GM10248 (cell line): ENCODE results near the gene ACOT8.

Source experiments
- CTCF ChIA-PET: fragments of 300-600 bp; sonication (Branson Sonifier 250); formaldehyde crosslinking; extraction: SDS; loops from one replicate; lab custom pipeline; 2021; ENCODE audit warnings: antibody characterized with exemption; lab: Yijun Ruan, JAX
- POLR2A ChIA-PET: fragments of 350-650 bp; sonication (Branson Sonifier 250); formaldehyde crosslinking; extraction: SDS; loops from one replicate; lab custom pipeline; 2020; ENCODE audit warnings: antibody characterized with exemption; lab: Yijun Ruan, JAX
- DNase-seq: peaks from one replicate; pipeline ENCODE4 v3.0.0; 2012; ENCODE audit errors: extremely low spot score
- CTCF ChIP-seq: IDR thresholded peaks from 2 replicates; pipeline ENCODE4 v1.5.1; 2012; ENCODE audit warnings: mild to moderate bottlenecking, low read depth; ENCODE audit errors: extremely low read depth, missing control alignments, control extremely low read depth

ACOT8 gene

DNA sequence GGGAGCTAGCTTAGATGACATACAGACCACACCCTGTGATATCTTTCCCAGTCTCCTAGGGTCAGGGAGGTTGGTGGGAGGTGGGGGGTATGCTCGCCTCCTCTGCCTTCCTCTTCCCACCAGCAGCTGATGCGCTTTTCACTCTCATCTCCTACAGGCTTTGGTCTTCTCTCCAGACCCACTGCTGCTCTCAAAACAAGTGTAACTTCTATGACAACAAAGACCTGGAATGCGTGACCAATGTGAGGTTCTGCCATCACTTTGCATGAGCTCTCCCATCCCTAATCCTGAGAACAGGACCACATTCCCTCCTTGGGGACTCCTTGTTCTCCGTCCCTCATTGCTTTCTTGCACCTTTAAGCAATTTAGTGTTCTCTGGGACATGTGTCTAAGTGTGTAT, 36.6 kb upstream of the ACOT8 start:
- no peak for DNase-seq
- no peak for TF ChIP-seq CTCF
- POLR2A ChIA-PET: interaction anchor here (0.7 to 2.3 kb wide), 3 partner anchors 8 to 98 kb away, joined by 4 to 7 read pairs (median 6); no protein-coding TSS in a partner anchor
- CTCF ChIA-PET: interaction anchor here (1.1 to 1.7 kb wide), 4 partner anchors 8 to 75 kb away, joined by 3 to 8 read pairs (median 3); no protein-coding TSS in a partner anchor

- DNase-seq: no peak
- POLR2A ChIA-PET: interaction anchor here (0.7 to 2.3 kb wide), 4 partner anchors 9 to 97 kb away, joined by 4 to 7 read pairs (median 5); partner anchors contain the start of gene ZSWIM1
- TF ChIP-seq CTCF: no peak
- CTCF ChIA-PET: interaction anchor here (0.8 to 1.7 kb wide), 7 partner anchors 9 to 76 kb away, joined by 3 to 8 read pairs (median 3); no protein-coding TSS in a partner anchor
Measured at GRCh38 chr20:45892828-45893500, 35.8 kb upstream of the ACOT8 start.

DNA sequence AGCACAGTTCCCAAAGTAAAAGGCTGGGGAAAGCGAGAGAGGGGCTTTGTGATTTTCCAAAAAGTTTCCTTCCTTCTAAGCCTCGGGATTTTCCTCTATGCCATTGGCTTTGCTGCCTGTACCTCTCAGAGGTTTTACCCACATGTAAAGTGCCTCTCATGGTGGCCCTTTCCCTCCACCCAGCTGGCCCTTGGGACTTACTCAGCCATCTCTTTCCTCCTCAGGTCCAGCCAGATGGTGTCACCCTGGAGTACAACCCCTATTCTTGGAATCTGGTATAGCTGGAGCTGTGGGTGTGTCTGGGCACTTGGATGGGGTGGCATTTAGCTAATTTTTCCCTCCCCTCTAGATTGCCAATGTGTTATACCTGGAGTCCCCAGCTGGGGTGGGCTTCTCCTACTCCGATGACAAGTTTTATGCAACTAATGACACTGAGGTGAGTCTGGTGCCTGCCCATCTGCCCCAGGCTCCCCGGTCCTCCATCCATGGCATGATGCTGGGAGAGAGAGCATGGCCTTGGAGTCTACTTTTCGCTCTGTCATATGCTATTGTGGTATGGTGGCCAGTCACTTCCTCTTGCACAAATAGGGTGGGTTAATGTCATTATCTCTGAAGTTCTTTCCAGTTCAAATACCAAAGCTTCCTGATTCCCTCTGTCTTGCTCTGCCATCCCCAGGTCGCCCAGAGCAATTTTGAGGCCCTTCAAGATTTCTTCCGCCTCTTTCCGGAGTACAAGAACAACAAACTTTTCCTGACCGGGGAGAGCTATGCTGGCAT, 35.0 kb upstream of the ACOT8 start:
- peak; percentile 5 for TF ChIP-seq CTCF
- no peak for DNase-seq
- ChIA-PET CTCF (interaction anchor here (0.8 to 1.7 kb wide), 7 partner anchors 10 to 92 kb away, joined by 3 to 8 read pairs (median 3); no protein-coding TSS in a partner anchor), POLR2A (interaction anchor here (1.1 to 2.3 kb wide), 3 partner anchors 10 to 12 kb away, joined by 4 to 7 read pairs (median 6); partner anchors contain the start of gene ZSWIM1)

DNA sequence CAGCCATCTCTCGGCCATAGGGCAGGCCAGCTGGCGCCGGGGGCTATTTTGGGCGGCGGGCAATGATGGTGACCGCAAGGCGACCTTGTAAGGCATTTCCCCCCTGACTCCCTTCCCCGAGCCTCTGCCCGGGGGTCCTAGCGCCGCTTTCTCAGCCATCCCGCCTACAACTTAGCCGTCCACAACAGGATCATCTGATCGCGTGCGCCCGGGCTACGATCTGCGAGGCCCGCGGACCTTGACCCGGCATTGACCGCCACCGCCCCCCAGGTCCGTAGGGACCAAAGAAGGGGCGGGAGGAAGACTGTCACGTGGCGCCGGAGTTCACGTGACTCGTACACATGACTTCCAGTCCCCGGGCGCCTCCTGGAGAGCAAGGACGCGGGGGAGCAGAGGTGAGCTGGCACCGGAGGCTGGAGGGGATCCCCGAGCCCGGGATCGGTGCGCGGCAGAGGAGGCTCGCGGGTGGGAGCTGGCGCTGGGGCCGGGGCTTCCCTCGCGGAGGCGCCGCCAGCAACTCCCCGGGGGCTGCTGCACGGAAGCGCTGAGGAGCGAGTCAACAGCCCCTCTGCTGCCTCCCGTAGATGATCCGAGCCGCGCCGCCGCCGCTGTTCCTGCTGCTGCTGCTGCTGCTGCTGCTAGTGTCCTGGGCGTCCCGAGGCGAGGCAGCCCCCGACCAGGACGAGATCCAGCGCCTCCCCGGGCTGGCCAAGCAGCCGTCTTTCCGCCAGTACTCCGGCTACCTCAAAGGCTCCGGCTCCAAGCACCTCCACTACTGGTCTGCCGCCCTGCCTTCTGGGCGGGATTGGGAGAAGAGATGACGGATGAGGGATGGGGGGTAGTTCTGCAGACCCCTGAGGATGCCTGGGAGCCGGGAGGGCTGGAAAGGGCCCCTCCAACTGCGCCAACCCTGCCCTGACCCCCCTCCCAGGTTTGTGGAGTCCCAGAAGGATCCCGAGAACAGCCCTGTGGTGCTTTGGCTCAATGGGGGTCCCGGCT, 34.1 kb upstream of the ACOT8 start, which contains the start of the genes CTSA and NEURL2:
CTSA (plus strand) TSS at position 351 of the 999 bp plus-strand sequence; CDS start at position 585, 234 bp downstream.
NEURL2 (minus strand) TSS at position 224 of the 999 bp plus-strand sequence; CDS start at position 7, 217 bp downstream.
- ChIA-PET POLR2A (interaction anchor here (0.5 to 2.3 kb wide), 4 partner anchors 9 to 77 kb away, joined by 3 to 7 read pairs (median 4); no protein-coding TSS in a partner anchor), CTCF (interaction anchor here (0.9 to 2.9 kb wide), 17 partner anchors 8 to 289 kb away, joined by 3 to 19 read pairs (median 5); partner anchors contain the start of gene ZSWIM1)
- DNase-seq: peak; percentile 98
- no peak for TF ChIP-seq CTCF

DNA sequence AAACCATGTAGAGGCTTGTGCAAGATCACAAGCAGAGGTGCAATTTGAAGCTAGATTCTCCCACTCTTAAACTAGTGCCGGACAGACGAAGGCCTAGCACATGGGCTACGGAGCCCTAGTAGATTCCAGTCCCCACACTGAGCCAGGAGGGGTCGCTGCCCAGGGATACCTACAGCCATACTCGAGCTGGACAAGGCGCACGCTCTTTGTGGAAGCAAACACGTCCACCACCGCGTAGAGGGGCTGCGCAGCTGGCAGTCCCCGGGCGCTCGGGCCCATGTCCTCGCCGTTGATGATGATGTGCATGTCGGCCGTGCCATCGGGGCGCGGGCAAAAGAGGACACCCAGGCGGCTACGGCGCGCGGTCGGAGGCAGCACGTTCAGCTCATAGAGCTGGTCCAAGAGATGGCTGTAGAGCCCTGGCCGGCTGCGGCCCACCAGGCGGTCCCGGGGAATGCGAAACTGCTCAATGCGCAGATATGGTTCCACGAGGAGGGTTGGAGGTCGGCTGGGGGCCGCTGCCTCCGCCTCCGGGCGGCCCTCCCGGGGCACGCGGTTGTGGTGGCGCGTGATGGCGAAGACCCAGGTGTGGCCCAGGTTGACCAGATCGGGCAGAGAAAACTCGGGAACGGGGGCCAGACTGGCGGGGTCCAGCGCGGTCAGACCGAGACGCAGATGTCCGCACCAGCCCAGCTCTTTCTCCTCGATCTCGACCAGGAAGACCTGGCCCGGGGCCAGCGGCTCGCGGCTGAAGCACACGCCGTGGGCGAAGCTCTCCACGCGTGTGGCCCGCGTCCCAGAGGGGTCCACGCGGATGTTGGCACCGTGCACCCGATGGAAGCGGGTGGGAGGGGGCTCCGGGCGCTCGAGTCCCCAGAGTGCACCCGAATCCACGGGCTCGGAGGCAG, 33.1 kb upstream of the ACOT8 start:
- TF ChIP-seq CTCF: peak; percentile 43
- ChIA-PET POLR2A (interaction anchor here (0.5 to 1.6 kb wide), 5 partner anchors 9 to 1474 kb away, joined by 3 to 6 read pairs (median 4); partner anchors contain the start of genes PLTP and ZSWIM1), CTCF (interaction anchor here (0.6 to 2.9 kb wide), 22 partner anchors 9 to 459 kb away, joined by 3 to 19 read pairs (median 4); partner anchors contain the start of gene ZSWIM1)
- DNase-seq: peak; percentile 66
